Liver (tissue), 9 donors: ENCODE measurements around the gene MUS81. TPM values are rescaled to one million over a fixed set of nuclear protein-coding genes. Genes with fewer than 3 reads are reported as not detected.

Experiments used
- DNase-seq: peaks from one replicate; pipeline ENCODE4 v3.0.0-alpha.2; 2017; ENCODE audit warnings: low spot score
- H3K27ac ChIP-seq, 2 donors: one replicate each; pipeline ENCODE4 v1.7.0; 2013; ENCODE audit warnings: inconsistent platforms in 2 of 2, low read length in 2 of 2, control low read depth in 1 of 2, low read depth in 1 of 2, mild to moderate bottlenecking in 1 of 2
- H3K27me3 ChIP-seq, 4 donors: one replicate each; pipeline versions ENCODE4 v1.6.1 to v1.7.0; 2013; ENCODE audit warnings: low read length in 3 of 4, inconsistent platforms in 1 of 4, mild to moderate bottlenecking in 1 of 4, moderate library complexity in 1 of 4; ENCODE audit not compliant: control insufficient read depth in 4 of 4, insufficient read depth in 4 of 4
- H3K36me3 ChIP-seq, 4 donors: one replicate each; pipeline versions ENCODE4 v1.6.1 to v1.7.0; 2013; ENCODE audit warnings: low read length in 3 of 4, mild to moderate bottlenecking in 3 of 4, low read depth in 1 of 4, moderate library complexity in 1 of 4; ENCODE audit not compliant: control insufficient read depth in 4 of 4, insufficient read depth in 3 of 4
- H3K4me1 ChIP-seq, 4 donors: one replicate each; pipeline versions ENCODE4 v1.6.1 to v1.7.0; 2013; ENCODE audit warnings: low read length in 3 of 4, mild to moderate bottlenecking in 3 of 4, moderate library complexity in 1 of 4; ENCODE audit not compliant: control insufficient read depth in 4 of 4, insufficient read depth in 4 of 4
- H3K4me3 ChIP-seq, 3 donors: one replicate each; pipeline versions ENCODE4 v1.6.1 to v1.7.0; 2013; ENCODE audit warnings: low read length in 3 of 3, control low read depth in 1 of 3, low read depth in 1 of 3, mild to moderate bottlenecking in 1 of 3
- H3K9ac ChIP-seq, 2 donors: one replicate each; pipeline ENCODE4 v1.7.0; 2013; ENCODE audit warnings: low read length in 2 of 2, mild to moderate bottlenecking in 2 of 2, moderate library complexity in 2 of 2, control low read depth in 1 of 2, low read depth in 1 of 2
- H3K9me3 ChIP-seq, 4 donors: one replicate each; pipeline versions ENCODE4 v1.6.1 to v1.7.0; 2013; ENCODE audit warnings: low read length in 3 of 4; ENCODE audit not compliant: control insufficient read depth in 4 of 4
- EGR1 ChIP-seq, 2 donors: IDR thresholded peaks; 2 replicates each; pipeline ENCODE4 v1.6.1; 2016 to 2018; ENCODE audit warnings: antibody characterized with exemption in 2 of 2, low read depth in 2 of 2
- FOXA1 ChIP-seq: IDR thresholded peaks from 2 replicates; pipeline ENCODE4 v1.6.1; 2016; ENCODE audit warnings: antibody characterized with exemption
- FOXA2 ChIP-seq: IDR thresholded peaks from 2 replicates; pipeline ENCODE4 v1.6.1; 2016; ENCODE audit warnings: antibody characterized with exemption
- HNF4A ChIP-seq, 2 donors: conservative IDR thresholded peaks; 2 replicates each; pipeline ENCODE4 v1.6.1; 2016; ENCODE audit warnings: antibody characterized with exemption in 2 of 2, mild to moderate bottlenecking in 2 of 2
- NR2F2 ChIP-seq: IDR thresholded peaks from 2 replicates; pipeline ENCODE4 v1.6.1; 2016; ENCODE audit warnings: antibody characterized with exemption
- TAF1 ChIP-seq: conservative IDR thresholded peaks from 2 replicates; pipeline ENCODE4 v1.6.1; 2016; ENCODE audit warnings: antibody characterized with exemption, mild to moderate bottlenecking
- WGBS: extraction: QIAGEN DNeasy Blood & Tissue Kit; methylation state at CpG from one replicate; pipeline ENCODE4 v1.1.7; 2013; 5-methylcytosine and 5-hydroxymethylcytosine counted together
- polyA plus RNA-seq, 2 donors: library from polyadenylated mRNA; stranded (reverse) in 1 of 2; unstranded in 1 of 2; fragments of 200-250 nt in 1 of 2; fragments of >200 nt in 1 of 2; fragmentation: Nextera tagmentation in 1 of 2; extraction: Ambion mirVana in 1 of 2; gene quantifications; one replicate each; pipeline versions ENCODE4 v1.2.1 to v1.2.3, GENCODE V29; 2013 to 2015
- total RNA-seq, 2 donors: library from RNA; depleted of rRNA; stranded (reverse); fragments of >200 nt; gene quantifications; one replicate each; pipeline ENCODE4 v1.2.3, GENCODE V29; 2014
- TF ChIP-seq, protein P1 (sequence below): IDR thresholded peaks from 2 replicates; pipeline ENCODE4 v1.6.1; 2016; ENCODE audit warnings: antibody characterized with exemption
- TF ChIP-seq, protein P2 (sequence below): IDR thresholded peaks from 2 replicates; pipeline ENCODE4 v1.6.1; 2016; ENCODE audit warnings: antibody characterized with exemption, mild to moderate bottlenecking
- TF ChIP-seq, protein P3 (sequence below): fragments of 150-350 bp; IDR thresholded peaks from 2 replicates; pipeline ENCODE4 v1.5.1; 2017; ENCODE audit warnings: improper control_type of control experiment, low read depth, low read length; ENCODE audit not compliant: missing input control
- donor health status: healthy.
- donor health status: healthy.
- donor health status: healthy.
- donor health status: healthy.
- donor health status: healthy.

Gene MUS81
- total and polyA plus RNA-seq, 4 donors: 11.0 to 24.7 (median 16.5) TPM

DNA sequence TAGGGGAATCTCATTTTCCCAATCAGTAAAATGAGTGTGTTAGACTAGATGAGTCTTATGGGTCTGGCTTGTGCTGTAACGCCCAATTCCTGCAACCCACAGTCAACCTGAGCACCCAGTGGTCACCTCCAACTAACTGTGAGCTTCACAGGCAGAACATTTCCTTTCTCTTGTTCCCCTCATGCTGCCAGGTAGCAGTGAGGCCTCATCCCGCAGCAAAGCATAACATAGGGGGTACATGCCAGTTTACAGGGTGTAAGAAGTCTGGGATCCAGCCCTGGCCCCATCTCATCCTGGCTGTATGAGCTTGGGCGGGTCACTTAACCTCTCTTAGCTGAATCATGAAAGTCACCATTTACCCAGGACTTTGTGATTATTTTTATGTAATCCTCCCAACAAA, 8.7 kb downstream of the MUS81 start:
- TF ChIP-seq EGR1 (IDR thresholded peaks at IDR 0.05; ENCODE audit: low read depth in 2 of 2) (no peak), FOXA1 (no peak), NR2F2 (no peak)
- Histone ChIP-seq H3K4me3 (no peak overlapping the region), H3K4me1 (peaks cover 0 to 20% (median 6%) of the 10 kb centered on the region in 4 donors), H3K27me3 (no peaks in the 10 kb centered on the region), H3K27ac (no peak overlapping the region), H3K9me3 (no peaks in the 10 kb centered on the region), H3K9ac (no peak overlapping the region), H3K36me3 (peaks cover 11 to 34% (median 12%) of the 10 kb centered on the region in 4 donors)
- WGBS: 95% methylated on average over 3 of the region's 3 CpGs
- no peak for DNase-seq

DNA sequence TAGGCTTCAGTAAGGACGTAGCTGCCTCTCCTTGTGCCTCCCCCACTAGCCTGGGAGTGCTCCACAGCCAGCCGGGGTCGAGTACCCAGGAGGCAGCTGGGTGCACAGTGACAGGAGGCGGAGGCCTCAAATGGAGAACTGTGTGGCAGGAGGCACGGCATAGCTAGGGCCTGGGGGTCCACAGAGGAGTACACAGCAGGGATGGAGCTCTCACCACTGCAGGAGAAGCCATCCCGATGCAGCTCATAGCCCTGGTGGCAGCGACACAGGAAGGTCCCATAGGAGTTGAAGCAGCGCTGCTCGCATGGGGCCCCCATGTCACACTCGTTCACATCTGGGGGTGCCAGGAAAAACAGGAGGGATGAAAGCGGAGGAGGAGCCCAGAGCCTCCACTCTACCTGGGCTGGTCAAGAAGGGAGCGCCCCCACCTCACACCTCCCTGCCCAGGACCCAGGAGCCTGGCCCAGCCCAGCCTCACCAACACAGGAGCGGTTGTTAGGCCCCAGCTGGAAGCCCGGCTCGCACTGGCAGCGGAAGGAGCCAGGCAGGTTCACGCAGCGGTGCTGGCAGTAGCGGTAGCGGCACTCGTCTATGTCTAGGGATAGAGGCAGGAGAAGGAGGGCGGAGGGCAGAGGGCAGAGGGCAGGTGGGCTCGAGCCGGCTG, 9.5 kb downstream of the MUS81 start:
- peaks cover 6 to 25% (median 8%) of the 10 kb centered on the region in 4 donors for H3K36me3 ChIP-seq
- H3K4me1 ChIP-seq: peaks cover 0 to 20% (median 6%) of the 10 kb centered on the region in 4 donors
- no peaks in the 10 kb centered on the region for H3K27me3 ChIP-seq
- H3K4me3 ChIP-seq: no peak overlapping the region
- no peak overlapping the region for H3K27ac ChIP-seq
- no peak for DNase-seq
- no peak for TF ChIP-seq FOXA2
- TF ChIP-seq EGR1 (IDR thresholded peaks at IDR 0.05; ENCODE audit: low read depth in 2 of 2): no peak
- H3K9me3 ChIP-seq: no peaks in the 10 kb centered on the region
- H3K9ac ChIP-seq: no peak overlapping the region
- WGBS: 83% methylated on average over 24 of the region's 24 CpGs

DNA sequence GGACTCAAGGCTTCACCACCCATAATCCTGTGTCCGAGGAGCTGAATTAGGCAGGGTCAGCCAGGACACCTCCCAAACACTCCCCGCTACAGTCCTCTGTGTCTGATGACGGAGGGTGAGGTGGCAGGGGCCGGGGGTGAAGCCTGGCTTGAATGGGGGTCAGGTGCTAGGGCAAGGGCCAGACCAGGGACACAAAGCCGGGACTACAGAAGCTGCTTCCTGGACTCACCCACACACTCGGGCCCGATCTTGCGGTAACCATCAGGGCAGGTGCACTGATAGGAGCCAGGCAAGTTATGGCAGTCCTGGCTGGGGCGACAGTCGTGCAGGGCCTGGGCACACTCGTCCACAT, 10.1 kb downstream of the MUS81 start:
- Histone ChIP-seq H3K27me3 (no peaks in the 10 kb centered on the region), H3K9ac (no peak overlapping the region), H3K4me3 (no peak overlapping the region), H3K4me1 (peaks cover 0 to 20% (median 6%) of the 10 kb centered on the region in 4 donors), H3K27ac (no peak overlapping the region), H3K9me3 (no peaks in the 10 kb centered on the region), H3K36me3 (peaks cover under 1 to 20% (median 3%) of the 10 kb centered on the region in 4 donors)
- TF ChIP-seq, protein P1, sequence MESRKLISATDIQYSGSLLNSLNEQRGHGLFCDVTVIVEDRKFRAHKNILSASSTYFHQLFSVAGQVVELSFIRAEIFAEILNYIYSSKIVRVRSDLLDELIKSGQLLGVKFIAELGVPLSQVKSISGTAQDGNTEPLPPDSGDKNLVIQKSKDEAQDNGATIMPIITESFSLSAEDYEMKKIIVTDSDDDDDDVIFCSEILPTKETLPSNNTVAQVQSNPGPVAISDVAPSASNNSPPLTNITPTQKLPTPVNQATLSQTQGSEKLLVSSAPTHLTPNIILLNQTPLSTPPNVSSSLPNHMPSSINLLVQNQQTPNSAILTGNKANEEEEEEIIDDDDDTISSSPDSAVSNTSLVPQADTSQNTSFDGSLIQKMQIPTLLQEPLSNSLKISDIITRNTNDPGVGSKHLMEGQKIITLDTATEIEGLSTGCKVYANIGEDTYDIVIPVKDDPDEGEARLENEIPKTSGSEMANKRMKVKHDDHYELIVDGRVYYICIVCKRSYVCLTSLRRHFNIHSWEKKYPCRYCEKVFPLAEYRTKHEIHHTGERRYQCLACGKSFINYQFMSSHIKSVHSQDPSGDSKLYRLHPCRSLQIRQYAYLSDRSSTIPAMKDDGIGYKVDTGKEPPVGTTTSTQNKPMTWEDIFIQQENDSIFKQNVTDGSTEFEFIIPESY: no peak
- WGBS: 79% methylated on average over 11 of the region's 11 CpGs
- no peak for DNase-seq

DNA sequence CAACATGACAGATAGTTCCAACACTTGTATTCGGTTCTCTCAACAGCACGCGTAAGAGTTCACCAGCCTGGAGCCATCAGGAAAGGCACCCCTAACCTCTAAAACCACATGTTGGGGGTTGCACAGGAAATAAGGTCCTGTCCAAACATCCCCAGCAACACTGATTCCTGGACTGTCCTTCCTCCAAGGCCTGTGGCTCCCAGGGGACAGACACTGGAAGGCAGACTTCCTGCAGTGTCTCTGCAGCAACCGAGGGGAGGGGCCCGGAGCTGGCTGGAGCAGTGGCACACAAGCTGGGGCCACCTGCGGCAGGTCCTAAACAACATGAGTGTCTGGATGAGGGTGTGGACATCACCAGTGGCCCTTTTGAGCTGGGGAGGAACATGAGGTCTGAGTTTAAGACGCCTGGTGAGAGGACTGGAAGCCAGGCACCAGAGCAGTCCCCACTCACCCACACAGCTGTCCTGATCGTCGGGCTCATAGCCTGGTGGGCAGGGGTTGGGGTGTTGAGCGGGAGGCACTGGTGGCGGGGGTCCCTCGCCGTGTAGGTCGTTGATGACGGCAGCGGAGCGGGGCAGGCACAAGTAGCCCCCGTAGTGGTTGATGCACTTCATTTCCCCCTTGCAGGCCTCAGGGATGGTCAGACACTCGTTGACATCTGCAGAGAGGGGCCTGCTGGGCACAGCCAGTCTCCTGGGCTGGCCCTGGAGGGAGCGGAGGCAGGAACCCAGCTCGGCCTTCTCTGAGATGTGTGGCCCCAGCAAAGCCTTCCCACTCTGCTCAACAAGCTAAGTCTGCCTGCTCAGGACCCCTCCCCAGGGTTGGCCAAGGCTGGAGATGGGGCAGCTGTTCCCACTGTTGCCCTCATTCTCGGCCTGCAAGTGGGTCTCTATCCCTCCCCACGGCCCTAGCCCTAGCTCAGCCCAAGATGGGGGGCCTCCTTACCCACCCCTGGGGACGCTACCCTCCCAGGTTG, 10.8 kb downstream of the MUS81 start:
- Histone ChIP-seq H3K36me3 (peaks cover 0 to 13% (median 3%) of the 10 kb centered on the region in 4 donors), H3K9ac (no peak overlapping the region)
- 78% methylated on average over 24 of the region's 24 CpGs for WGBS

More for the DNA sequence above, 10.8 kb downstream of the MUS81 start:
- Histone ChIP-seq H3K27ac (no peak overlapping the region), H3K27me3 (no peaks in the 10 kb centered on the region), H3K4me1 (peaks cover 0 to 20% (median 6%) of the 10 kb centered on the region in 4 donors), H3K4me3 (no peak overlapping the region), H3K9me3 (no peaks in the 10 kb centered on the region)
- DNase-seq: no peak
- TF ChIP-seq HNF4A (conservative IDR thresholded peaks at IDR 0.05) (no peak), TAF1 (no peak), NR2F2 (peak; percentile 51), EGR1 (IDR thresholded peaks at IDR 0.05; ENCODE audit: low read depth in 2 of 2) (no peak)
- TF ChIP-seq, protein P2, sequence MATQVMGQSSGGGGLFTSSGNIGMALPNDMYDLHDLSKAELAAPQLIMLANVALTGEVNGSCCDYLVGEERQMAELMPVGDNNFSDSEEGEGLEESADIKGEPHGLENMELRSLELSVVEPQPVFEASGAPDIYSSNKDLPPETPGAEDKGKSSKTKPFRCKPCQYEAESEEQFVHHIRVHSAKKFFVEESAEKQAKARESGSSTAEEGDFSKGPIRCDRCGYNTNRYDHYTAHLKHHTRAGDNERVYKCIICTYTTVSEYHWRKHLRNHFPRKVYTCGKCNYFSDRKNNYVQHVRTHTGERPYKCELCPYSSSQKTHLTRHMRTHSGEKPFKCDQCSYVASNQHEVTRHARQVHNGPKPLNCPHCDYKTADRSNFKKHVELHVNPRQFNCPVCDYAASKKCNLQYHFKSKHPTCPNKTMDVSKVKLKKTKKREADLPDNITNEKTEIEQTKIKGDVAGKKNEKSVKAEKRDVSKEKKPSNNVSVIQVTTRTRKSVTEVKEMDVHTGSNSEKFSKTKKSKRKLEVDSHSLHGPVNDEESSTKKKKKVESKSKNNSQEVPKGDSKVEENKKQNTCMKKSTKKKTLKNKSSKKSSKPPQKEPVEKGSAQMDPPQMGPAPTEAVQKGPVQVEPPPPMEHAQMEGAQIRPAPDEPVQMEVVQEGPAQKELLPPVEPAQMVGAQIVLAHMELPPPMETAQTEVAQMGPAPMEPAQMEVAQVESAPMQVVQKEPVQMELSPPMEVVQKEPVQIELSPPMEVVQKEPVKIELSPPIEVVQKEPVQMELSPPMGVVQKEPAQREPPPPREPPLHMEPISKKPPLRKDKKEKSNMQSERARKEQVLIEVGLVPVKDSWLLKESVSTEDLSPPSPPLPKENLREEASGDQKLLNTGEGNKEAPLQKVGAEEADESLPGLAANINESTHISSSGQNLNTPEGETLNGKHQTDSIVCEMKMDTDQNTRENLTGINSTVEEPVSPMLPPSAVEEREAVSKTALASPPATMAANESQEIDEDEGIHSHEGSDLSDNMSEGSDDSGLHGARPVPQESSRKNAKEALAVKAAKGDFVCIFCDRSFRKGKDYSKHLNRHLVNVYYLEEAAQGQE: no peak
- TF ChIP-seq, protein P3, sequence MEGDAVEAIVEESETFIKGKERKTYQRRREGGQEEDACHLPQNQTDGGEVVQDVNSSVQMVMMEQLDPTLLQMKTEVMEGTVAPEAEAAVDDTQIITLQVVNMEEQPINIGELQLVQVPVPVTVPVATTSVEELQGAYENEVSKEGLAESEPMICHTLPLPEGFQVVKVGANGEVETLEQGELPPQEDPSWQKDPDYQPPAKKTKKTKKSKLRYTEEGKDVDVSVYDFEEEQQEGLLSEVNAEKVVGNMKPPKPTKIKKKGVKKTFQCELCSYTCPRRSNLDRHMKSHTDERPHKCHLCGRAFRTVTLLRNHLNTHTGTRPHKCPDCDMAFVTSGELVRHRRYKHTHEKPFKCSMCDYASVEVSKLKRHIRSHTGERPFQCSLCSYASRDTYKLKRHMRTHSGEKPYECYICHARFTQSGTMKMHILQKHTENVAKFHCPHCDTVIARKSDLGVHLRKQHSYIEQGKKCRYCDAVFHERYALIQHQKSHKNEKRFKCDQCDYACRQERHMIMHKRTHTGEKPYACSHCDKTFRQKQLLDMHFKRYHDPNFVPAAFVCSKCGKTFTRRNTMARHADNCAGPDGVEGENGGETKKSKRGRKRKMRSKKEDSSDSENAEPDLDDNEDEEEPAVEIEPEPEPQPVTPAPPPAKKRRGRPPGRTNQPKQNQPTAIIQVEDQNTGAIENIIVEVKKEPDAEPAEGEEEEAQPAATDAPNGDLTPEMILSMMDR: no peak
